Mesangial cell (primary cell): ENCODE results near the gene C19orf81. TPM values are rescaled to one million over a fixed set of nuclear protein-coding genes. Genes with fewer than 3 reads are reported as not detected.

Experiments used
- total RNA-seq: library from RNA; depleted of rRNA; stranded (reverse); fragments of >200 nt; gene quantifications from 2 replicates; pipeline ENCODE4 v1.2.3, GENCODE V29; 2015

C19orf81 gene
- total RNA-seq = 0.89 TPM in 1 of 2 replicates, not detected in the other

GRCh38 chr19:50649433-50650391, at the start of gene C19orf81:
Gene C19orf81 (plus strand): TSS chr19:50649445. CDS start chr19:50649445, 0 bp downstream.

GRCh38 chr19:50639121-50640112, 9.8 kb upstream of the C19orf81 start, which contains the start of gene SYT3:
Gene SYT3 (minus strand): TSS chr19:50639881. CDS start chr19:50637411, 2,470 bp downstream.

Other genes starting within 250 kb of the C19orf81 start
- gene SPIB, start 230.5 kb upstream of the C19orf81 start, total RNA-seq = not detected in 2 replicates
- gene MYBPC2, start 216.6 kb upstream of the C19orf81 start, total RNA-seq = 2.2 TPM in 1 of 2 replicates, not detected in the other
- 154 and 267 TPM in 2 replicates for gene EMC10, start 172.9 kb upstream of the C19orf81 start, total RNA-seq
- 0.98 and 7.4 TPM in 2 replicates for gene GARIN5A, start 172.6 kb upstream of the C19orf81 start, total RNA-seq
- gene JOSD2, start 138.3 kb upstream of the C19orf81 start, total RNA-seq = 33.9 and 43.4 TPM in 2 replicates
- gene ASPDH, start 135.5 kb upstream of the C19orf81 start, total RNA-seq = not detected in 2 replicates
- 0.25 and 0.33 TPM in 2 replicates for gene LRRC4B, start 81.0 kb upstream of the C19orf81 start, total RNA-seq
- 0.25 TPM in 1 of 2 replicates, not detected in the other for gene SYT3, start 9.6 kb upstream of the C19orf81 start, total RNA-seq
- gene SHANK1, start 70.4 kb downstream of the C19orf81 start, total RNA-seq = 0.81 and 0.89 TPM in 2 replicates
- 8.3 and 21.4 TPM in 2 replicates for gene CLEC11A, start 73.9 kb downstream of the C19orf81 start, total RNA-seq
- gene GPR32, start 121.0 kb downstream of the C19orf81 start, total RNA-seq = not detected in 2 replicates
- not detected in 2 replicates for gene ACP4, start 141.0 kb downstream of the C19orf81 start, total RNA-seq
- gene KLK1, start 174.3 kb downstream of the C19orf81 start, total RNA-seq = not detected in 2 replicates
- not detected in 2 replicates for gene KLK15, start 184.1 kb downstream of the C19orf81 start, total RNA-seq
- not detected in 2 replicates for gene KLK3, start 205.5 kb downstream of the C19orf81 start, total RNA-seq
- gene KLK2, start 224.0 kb downstream of the C19orf81 start, total RNA-seq = not detected in 2 replicates